Mucosa of descending colon (tissue), 3 donors: Measurements from ENCODE around the gene FGF5. TPM values are rescaled to one million over a fixed set of nuclear protein-coding genes. Genes with fewer than 3 reads are reported as not detected.

Experiments
- ATAC-seq: fragments of 200-7000 bp; cut with Tn5 transposase; one replicate; pipeline ENCODE4 v1.9.1; 2020; ENCODE audit warnings: mild to moderate bottlenecking, moderate library complexity
- DNase-seq, 3 donors: peaks; one replicate each; pipeline ENCODE4 v3.0.0-alpha.2; 2020
- H3K36me3 ChIP-seq: fragments of 200-600 bp; one replicate; pipeline ENCODE4 v1.8.0; 2021; ENCODE audit warnings: low read depth, mild to moderate bottlenecking
- H3K4me1 ChIP-seq: fragments of 200-600 bp; one replicate; pipeline ENCODE4 v1.8.0; 2021; ENCODE audit warnings: low read depth, mild to moderate bottlenecking
- H3K4me3 ChIP-seq: fragments of 200-600 bp; one replicate; pipeline ENCODE4 v1.8.0; 2021; ENCODE audit warnings: mild to moderate bottlenecking
- H3K9me3 ChIP-seq: fragments of 200-600 bp; one replicate; pipeline ENCODE4 v1.8.0; 2021; ENCODE audit warnings: mild to moderate bottlenecking
- intact Hi-C, 2 donors: fragments of 100-400 bp; cut with DNase I in 1 of 2; cut with micrococcal nuclease in 1 of 2; formaldehyde crosslinking; loops; one replicate each; pipeline versions ENCODE4 v1.11.0 to v1.11.1; 2022; cut with DNase I, micrococcal nuclease
- total RNA-seq, 3 donors: library from RNA; stranded (reverse); fragmentation: NEBNext Ultra II Directional in 2 of 3; extraction: Animal tissue kit (Norgen Biotek cat#: 25700) in 2 of 3; gene quantifications; one replicate each; pipeline versions ENCODE4 v1.2.1 to v1.2.4, GENCODE V29; 2021 to 2023
- TF ChIP-seq, protein P1 (sequence below): fragments of 200-600 bp; IDR thresholded peaks from one replicate; pipeline ENCODE4 v1.8.0; 2022; ENCODE audit warnings: antibody characterized with exemption, mild to moderate bottlenecking
- donor health status: DM: no; HTN: no; CAD: no; lungs with moderate emphysema.
- donor health status: DM: no; HTN: no; CAD: no.
- donor health status: DM: no; HTN: yes; CAD: no.

Gene FGF5
- total RNA-seq, 3 donors from 2014 or later = 0.05 to 1.1 TPM; not detected in 1

DNA sequence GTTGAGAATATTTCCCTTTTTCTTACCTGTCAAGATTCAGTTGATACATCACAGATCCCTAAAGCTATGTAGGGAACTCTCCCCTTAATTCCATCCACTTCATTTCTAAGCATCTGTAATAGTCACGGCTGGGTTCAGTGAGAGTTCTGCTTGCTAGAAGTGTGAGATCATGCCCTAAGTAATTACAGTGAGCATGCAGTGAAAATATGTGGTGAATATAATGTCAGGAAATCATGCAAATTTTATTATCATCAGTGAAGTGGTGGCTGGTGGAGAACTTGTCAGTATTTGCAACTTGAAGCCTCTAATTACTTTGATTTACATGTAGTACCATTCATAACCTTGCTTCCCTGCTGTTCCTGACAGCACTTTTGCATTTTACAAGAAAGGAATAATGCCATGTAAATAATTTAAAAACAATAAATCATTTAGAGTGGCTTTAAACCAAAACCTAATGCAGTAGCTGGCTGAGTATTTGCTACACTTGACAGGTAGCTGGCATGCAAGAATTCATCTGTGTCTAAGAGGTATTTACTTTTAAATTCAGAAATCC, 40.8 kb downstream of the FGF5 start:
- DNase-seq (no peak), ATAC-seq (no peak)
- TF ChIP-seq, protein P1, sequence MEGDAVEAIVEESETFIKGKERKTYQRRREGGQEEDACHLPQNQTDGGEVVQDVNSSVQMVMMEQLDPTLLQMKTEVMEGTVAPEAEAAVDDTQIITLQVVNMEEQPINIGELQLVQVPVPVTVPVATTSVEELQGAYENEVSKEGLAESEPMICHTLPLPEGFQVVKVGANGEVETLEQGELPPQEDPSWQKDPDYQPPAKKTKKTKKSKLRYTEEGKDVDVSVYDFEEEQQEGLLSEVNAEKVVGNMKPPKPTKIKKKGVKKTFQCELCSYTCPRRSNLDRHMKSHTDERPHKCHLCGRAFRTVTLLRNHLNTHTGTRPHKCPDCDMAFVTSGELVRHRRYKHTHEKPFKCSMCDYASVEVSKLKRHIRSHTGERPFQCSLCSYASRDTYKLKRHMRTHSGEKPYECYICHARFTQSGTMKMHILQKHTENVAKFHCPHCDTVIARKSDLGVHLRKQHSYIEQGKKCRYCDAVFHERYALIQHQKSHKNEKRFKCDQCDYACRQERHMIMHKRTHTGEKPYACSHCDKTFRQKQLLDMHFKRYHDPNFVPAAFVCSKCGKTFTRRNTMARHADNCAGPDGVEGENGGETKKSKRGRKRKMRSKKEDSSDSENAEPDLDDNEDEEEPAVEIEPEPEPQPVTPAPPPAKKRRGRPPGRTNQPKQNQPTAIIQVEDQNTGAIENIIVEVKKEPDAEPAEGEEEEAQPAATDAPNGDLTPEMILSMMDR = no peak
- Histone ChIP-seq H3K4me3 (no peak overlapping the region), H3K4me1 (no peaks in the 10 kb centered on the region), H3K9me3 (no peaks in the 10 kb centered on the region), H3K36me3 (no peaks in the 10 kb centered on the region)
- intact Hi-C loops = no loop called here

DNA sequence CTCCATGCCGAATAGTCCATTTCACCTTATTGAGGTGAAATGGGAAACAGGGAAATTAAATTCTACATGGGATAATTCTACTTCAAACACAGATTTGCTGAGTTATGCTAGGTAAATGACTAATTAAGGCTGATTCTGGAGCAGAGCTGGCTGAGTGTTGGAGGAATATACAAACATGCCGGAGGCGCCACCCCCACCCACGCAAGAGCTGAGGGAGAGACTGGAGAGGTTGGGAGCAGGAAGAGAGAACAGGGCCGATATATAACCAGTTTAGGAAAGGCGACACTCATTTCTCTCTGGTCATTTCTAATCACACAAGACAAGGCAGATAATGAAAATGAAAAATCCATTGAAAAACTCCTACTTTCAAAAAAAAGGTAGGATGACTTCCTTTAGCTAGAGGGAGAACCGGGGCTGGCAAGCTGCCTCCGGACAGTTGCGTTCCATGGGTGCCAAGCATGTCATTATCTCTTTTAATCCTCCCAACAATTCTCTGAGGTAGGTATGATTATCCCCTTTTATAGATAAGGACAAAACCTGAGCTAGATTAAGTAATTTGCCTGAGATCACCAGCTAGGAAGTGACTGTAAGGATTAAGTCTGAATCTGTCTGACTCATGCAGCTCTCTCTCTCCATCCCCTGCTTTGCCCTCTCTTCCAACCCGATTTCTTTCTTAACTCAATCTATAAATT, 41.5 kb downstream of the FGF5 start:
- Histone ChIP-seq H3K4me3 (no peak overlapping the region), H3K36me3 (no peaks in the 10 kb centered on the region), H3K9me3 (no peaks in the 10 kb centered on the region), H3K4me1 (no peaks in the 10 kb centered on the region)
- intact Hi-C loops = no loop called here
- DNase-seq (no peak), ATAC-seq (no peak)
- TF ChIP-seq, protein P1 = no peak

DNA sequence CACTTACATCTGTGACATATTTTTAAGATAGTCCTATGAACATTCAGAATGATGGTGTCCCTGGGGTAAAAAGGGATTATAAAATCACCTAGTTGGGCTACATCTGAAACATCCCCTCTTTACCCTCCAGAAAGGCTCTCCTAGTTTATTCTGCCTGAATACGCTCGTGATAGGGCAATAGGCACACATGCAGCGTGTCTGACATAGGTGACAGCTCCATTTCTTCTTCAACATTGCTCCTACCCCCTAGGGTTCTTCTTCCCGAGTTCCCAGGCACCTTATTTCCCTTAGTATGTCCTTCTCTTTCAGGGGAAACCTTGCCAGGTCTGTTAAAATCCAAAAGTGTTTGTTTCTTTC, 42.0 kb downstream of the FGF5 start:
- H3K9me3 ChIP-seq = no peaks in the 10 kb centered on the region
- TF ChIP-seq, protein P1 = no peak
- H3K4me1 ChIP-seq = no peaks in the 10 kb centered on the region
- no peak overlapping the region for H3K4me3 ChIP-seq
- H3K36me3 ChIP-seq = no peaks in the 10 kb centered on the region
- intact Hi-C loops = no loop called here
- no peak for ATAC-seq
- DNase-seq = no peak

DNA sequence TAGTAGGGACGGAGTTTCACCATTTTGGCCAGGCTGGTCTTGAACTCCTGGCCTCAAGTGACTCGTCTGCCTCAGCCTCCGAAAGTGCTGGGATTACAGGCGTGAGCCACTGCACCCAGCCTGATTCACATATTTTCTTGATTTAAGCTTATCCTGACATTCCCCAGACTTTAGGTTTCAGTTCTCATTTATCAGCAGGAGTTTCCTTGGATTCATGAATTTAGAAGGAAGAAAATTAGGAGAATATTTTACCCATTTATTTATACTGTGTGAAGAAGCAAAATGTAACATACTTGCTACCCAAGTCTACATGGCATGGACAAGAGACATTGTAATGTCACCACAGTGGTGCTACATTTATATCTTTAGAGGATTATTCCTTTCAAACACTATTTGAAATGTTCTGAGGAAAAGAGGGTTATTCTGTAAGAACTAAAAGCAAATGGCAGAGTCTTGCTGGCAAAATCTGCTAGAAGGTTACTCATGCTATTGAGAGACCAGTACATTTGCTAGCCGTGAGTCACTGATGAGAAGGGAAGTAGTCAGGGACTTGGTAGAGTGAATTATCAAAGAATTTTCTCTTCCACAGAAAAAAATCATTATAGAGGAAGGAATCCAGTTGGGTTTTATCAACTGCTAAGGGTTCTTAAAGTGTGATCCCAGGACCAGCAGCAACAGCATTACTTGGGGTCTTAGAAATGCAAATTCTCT, 43.0 kb downstream of the FGF5 start:
- H3K4me3 ChIP-seq = no peak overlapping the region
- TF ChIP-seq, protein P1 = no peak
- intact Hi-C loops = no loop called here
- H3K9me3 ChIP-seq = no peaks in the 10 kb centered on the region
- DNase-seq (no peak), ATAC-seq (no peak)
- no peaks in the 10 kb centered on the region for H3K36me3 ChIP-seq
- no peaks in the 10 kb centered on the region for H3K4me1 ChIP-seq

DNA sequence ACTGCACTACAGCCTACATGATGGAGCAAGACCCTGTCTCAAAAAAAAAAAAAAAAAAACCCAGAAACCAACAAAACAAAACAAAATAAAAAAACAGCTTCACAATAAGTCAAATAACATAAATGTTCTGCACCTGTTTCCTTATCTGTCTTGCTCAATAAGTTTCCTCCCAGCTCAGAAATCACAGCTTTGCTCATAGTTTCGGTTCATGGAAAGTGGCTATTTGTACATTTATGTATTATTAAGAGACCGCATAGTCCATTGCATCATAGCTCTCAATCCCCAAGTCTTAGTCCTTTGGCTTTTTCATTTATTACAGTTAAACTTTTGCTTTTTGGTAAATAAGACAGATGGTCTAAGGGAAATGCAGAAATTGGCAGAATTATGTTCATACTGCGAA, 44.7 kb downstream of the FGF5 start:
- ATAC-seq (no peak), DNase-seq (no peak)
- Histone ChIP-seq H3K36me3 (no peaks in the 10 kb centered on the region), H3K4me1 (no peaks in the 10 kb centered on the region), H3K9me3 (no peaks in the 10 kb centered on the region), H3K4me3 (no peak overlapping the region)
- intact Hi-C loops = no loop called here
- TF ChIP-seq, protein P1 = no peak
